HG02642 (cell line): ENCODE measurements around the gene CELF5.
"Not testable (repeated sequence)": the region's sequence is repeated elsewhere in the genome, so short reads cannot be mapped to it uniquely, and the experiment has no call there.

Source experiments
- ATAC-seq: cut with Tn5 transposase; IDR thresholded peaks from one replicate; pipeline ENCODE4 v1.9.1; 2021; ENCODE audit warnings: mild to moderate bottlenecking; ENCODE audit not compliant: unreplicated experiment, poor library complexity

The CELF5 gene

DNA sequence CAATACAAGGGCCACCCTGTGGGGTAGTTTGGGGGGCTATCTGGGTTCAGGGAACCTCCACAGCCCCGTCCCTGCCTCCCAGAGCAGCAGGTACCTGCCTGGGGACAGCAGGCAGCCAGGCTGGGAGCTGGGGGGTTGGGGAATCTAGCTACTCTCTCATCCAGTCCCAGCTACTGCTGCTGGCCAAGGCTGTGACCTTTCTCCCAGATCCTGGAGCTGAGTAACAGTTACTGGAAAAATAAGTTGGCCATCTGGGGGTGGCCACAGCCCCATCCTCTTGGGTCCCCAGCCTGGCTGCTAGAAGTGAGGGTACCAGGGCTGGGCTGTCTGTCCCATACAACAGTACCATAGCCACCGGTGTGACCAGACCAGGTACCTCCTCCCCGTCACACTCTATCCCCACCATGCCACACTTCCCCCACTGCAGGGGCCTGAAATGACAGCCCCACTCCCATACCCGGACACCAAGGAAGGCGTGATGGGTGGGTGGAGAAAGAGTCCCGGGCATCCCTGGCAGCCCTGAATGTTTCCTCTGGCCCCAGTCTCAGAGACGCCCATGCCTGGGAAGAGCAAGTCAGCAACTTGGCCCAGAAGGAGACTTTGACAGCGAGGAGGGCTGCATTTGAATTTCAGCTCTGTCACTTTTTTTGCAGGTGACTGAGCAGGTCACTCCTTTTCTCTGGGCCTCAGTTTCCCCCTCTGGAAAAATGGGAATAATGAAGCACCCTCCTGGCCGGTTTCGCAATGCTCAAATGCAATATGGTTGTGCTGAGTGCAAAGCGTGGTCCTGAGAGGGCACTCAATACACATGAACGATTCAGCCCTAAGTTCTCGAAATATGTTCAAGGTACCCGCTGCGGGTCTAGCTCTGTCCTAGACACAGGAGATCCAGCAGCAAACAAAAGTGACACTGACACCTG, 111.2 kb downstream of the CELF5 start:
- no peak for ATAC-seq

GRCh38 chr19:3336351-3336679, 111.9 kb downstream of the CELF5 start:
- no peak for ATAC-seq

GRCh38 chr19:3336680-3337523, 112.4 kb downstream of the CELF5 start:
- ATAC-seq: no peak

DNA sequence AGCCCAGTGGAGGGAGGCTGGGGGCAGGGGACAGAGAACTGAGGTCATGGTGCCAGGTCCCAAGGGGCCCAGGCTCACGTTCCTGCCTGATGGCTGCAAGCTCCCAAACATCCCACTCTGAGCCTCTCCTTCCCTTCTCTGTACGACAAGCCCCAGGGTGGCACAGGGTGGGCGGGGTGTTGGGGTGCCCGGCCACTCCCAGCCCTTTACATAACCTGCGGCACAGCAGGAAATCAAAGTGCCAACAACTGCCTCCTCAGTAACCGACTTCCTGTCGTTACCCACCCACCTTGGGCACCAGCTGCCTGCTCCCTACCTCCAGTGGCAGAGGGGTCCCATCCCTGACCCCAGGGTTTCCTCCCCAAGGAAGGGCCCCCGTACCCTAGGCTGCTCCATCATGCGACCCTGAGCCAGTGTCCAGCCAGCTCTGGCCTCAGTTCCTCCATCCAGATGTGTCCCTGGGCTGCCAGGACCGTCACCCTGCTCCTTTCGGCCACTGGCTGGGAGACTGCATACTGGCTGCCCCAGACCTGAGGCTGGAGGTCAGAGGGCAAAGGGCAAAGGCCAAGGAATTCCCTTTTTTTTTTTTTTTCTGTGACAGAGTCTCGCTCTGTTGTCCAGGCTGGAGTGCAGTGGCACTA, 114.2 kb downstream of the CELF5 start:
- no peak for ATAC-seq

DNA sequence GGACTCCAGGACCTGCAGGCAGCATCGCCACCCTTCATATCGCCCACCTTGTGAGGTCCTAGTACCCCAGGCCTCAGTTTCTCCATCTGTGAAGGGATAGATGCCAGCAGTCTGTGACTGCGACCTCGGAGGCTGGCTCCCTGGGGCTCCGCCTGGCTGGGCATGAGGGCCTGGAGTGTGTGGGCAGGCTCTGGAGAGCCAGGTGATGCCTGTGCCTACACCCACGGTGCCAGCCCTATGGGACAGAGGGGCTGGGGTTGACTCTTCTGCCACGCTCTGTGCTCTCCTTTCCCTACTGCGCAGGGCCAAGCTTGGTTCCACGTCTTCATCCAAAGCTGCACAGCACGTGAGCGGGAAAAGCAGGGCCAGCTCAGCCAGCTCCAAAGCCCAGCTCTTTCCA, 115.9 kb downstream of the CELF5 start:
- no peak for ATAC-seq

- no peak for ATAC-seq
Measured at GRCh38 chr19:3342246-3342645, 117.8 kb downstream of the CELF5 start.

GRCh38 chr19:3342962-3343361, 118.5 kb downstream of the CELF5 start:
- ATAC-seq: not testable (repeated sequence)

DNA sequence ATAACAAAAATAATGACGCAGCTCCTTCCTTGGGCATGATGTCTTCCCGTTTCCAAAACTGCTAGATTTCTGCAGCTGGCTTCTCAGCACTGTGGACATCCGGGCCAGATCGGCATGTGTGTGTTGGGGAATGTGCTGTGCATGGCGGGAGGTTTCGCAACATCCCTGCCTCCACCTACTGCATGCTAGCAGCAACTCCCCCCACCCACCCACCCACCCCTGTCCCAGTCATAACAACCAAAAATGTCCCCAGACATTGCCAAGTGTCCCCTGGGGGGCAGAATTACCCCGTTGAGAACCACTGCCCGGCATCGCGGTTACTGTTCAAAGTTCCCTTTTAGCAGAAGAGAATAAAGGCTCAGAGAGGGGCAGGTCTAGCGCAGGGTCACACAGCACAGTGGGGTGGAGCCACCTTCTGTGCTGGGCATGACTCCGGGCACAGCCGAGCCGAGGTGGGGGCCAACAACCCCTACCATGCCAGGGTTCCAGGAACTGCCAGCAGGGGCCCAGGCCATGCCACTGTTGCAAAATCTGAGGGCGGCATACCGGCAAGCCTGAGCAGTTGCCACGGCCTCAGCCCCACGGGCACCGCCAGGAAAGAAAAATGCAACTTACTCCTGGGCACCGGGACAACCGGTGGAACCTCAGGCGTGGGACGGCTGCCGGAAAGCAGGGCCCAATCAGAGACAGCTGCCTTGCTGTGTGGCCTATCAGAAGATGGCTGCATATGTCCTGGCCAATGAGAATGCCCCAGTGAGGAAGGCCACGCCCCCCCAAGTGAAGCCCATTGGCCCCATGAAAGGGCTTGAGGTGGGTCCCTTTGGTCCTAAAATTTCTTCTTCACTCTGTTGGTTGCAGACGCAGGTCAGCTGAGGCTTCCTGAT, 119.4 kb downstream of the CELF5 start:
- ATAC-seq: no peak

DNA sequence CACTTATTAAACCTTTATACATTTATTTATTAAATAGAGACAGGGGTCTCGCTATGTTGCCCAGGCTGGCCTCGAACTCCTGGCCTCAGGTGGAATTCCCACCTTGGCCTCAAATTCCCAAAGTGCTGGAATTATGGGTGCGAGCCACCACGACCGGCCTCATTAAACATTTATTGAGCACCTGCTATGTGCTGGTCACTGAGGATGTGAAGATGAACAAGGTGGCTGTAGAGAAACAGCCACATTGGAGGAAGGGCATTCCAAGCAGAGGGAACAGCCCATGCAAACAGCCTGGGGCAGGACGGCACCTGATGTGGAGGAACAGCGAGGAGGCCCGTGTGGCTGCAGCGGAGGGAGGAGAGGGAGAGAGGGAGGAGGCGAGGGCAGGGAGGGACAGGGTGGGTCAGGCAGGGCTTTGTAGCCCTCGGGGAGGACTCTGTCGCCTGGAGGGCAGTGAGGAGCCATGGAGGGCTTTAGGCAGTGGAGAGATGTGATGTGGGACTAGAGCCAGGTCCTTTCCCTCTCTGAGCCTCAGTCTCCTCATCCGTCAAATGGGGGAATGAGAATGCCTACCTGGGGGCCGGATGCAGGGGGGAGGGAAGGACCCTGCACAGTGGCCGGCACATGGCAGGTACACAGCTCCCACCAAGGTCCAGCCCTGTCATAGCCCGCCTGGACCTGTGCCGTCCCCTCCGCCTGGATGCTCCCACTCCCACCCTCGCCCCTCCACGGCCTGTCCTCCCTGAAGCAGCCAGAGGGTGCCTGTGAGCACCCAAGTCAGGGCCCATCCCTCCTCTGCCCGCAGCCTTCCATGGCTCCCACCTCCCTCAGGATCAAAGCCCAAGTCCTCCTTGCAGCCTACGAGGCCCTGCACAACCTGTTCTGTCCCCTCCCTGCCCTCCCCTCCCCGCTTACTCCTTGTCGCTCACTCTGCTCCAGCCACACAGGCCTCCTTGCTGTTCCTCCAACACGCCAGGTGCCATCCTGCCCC, 120.4 kb downstream of the CELF5 start:
- ATAC-seq: no peak

DNA sequence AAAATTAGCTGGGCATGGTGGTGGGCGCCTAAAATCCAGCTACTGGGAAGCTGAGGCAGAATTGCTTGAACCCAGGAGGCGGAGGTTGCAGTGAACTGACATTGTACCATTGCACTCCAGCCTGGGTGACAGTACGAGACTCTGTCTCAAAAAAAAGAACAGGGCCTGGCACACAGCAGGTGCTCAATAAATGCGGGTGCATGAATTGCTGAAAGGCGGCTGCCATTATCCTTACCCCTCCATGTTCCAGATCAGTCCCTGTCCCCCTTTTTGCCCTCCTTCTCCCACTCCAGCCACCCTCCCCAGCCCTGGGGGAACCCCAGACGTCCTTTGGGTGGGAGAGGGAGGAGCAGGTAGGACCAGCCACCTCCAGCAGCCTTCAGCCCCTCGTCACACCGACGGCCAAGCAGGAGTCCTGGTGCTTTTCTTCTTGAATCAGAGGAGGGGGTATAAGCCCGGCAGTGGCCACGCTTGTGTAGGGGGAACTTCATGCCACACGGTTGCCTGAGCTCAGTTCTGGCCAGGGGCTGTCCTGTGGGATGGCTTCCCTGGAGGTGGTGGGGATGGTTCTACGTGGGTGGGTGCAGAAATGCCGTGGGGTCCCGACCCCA, 121.5 kb downstream of the CELF5 start:
- ATAC-seq: no peak
